Smooth muscle cell (in vitro differentiated cells): ENCODE data around the gene TM2D1. TPM values are rescaled to one million over a fixed set of nuclear protein-coding genes. Genes with fewer than 3 reads are reported as not detected.

Experiments
- DNase-seq: peaks from one replicate; lab custom pipeline; 2025; ENCODE audit not compliant: unreplicated experiment; lab: John Stamatoyannopoulos, UW
- H2AFZ ChIP-seq: fragments of 200-600 bp; sonication (generic); 2 replicates; pipeline ENCODE4 v1.6.0; 2016; ENCODE audit warnings: antibody characterized with exemption, low read depth, mild to moderate bottlenecking
- H3F3A ChIP-seq: fragments of 200-600 bp; sonication (generic); 2 replicates; pipeline ENCODE4 v1.6.0; 2017; ENCODE audit warnings: antibody characterized with exemption, low read depth
- H3K27ac ChIP-seq: fragments of 200-600 bp; sonication (generic); 2 replicates; pipeline ENCODE4 v1.5.1; 2016; ENCODE audit warnings: low read depth, mild to moderate bottlenecking
- H3K27me3 ChIP-seq: fragments of 200-600 bp; sonication (generic); 2 replicates; pipeline ENCODE4 v1.6.1; 2016; ENCODE audit warnings: low read depth, mild to moderate bottlenecking
- H3K36me3 ChIP-seq: fragments of 200-600 bp; sonication (generic); 2 replicates; pipeline ENCODE4 v1.5.1; 2016; ENCODE audit warnings: low read depth
- H3K4me1 ChIP-seq: fragments of 200-600 bp; sonication (generic); 2 replicates; pipeline ENCODE4 v1.5.1; 2016; ENCODE audit warnings: low read depth
- H3K4me2 ChIP-seq: fragments of 200-600 bp; sonication (generic); 2 replicates; pipeline ENCODE4 v1.6.0; 2016; ENCODE audit warnings: mild to moderate bottlenecking
- H3K4me3 ChIP-seq: fragments of 200-600 bp; sonication (generic); 2 replicates; pipeline ENCODE4 v1.5.1; 2016; ENCODE audit warnings: mild to moderate bottlenecking
- H3K79me2 ChIP-seq: fragments of 200-600 bp; sonication (generic); 2 replicates; pipeline ENCODE4 v1.6.0; 2016; ENCODE audit warnings: low read depth, mild to moderate bottlenecking
- H3K9ac ChIP-seq: fragments of 200-600 bp; sonication (generic); 2 replicates; pipeline ENCODE4 v1.6.0; 2016; ENCODE audit warnings: low read depth
- H3K9me3 ChIP-seq: fragments of 200-600 bp; sonication (generic); replicated peaks from 2 replicates; pipeline ENCODE4 v1.5.1; 2016; ENCODE audit warnings: low read depth
- H4K20me1 ChIP-seq: fragments of 200-600 bp; sonication (generic); 2 replicates; pipeline ENCODE4 v1.6.0; 2016; ENCODE audit warnings: low read depth
- CTCF ChIP-seq: fragments of 200-600 bp; sonication (generic); IDR thresholded peaks from 2 replicates; pipeline ENCODE4 v1.5.1; 2017; ENCODE audit warnings: borderline replicate concordance, mild to moderate bottlenecking, antibody characterized with exemption; ENCODE audit not compliant: insufficient read depth, poor library complexity, severe bottlenecking
- WGBS: methylation state at CpG from one replicate; pipeline ENCODE4 v1.1.7; 2016; ENCODE audit warnings: low lambda C conversion rate; 5-methylcytosine and 5-hydroxymethylcytosine counted together
- polyA plus RNA-seq: library from polyadenylated mRNA; unstranded; fragments of >200 nt; fragmentation: Nextera tagmentation; extraction: Ambion mirVana; gene quantifications from 2 replicates; pipeline ENCODE4 v1.2.1, GENCODE V29; 2016
- total RNA-seq: library from RNA; depleted of rRNA; stranded (reverse); fragments of >200 nt; gene quantifications from 2 replicates; pipeline ENCODE4 v1.2.3, GENCODE V29; 2014

The TM2D1 gene
- total and polyA plus RNA-seq, 2 experiments from 2014 or later, result 74.1 to 107 TPM

DNA sequence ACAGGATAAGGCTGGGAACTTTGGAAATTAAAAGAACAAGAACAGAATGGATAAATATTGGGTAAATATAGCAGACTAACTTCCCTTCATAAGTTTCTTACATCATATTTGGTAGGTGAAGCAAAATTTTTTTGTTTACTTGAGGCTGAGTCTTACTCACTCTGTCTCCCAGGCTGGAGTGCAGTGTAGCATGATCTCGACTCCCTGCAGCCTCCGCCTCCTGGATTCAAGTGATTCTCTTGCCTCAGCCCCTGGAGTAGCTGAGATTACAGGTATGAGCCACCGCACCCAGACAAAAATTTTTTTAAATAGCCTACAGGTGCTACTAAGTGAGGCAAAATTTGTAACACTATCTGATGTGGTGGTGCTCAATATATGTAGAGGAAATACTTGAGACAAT, 50.7 kb downstream of the TM2D1 start:
- Histone ChIP-seq H3K27me3 (no peaks in the 10 kb centered on the region), H3K79me2 (no peaks in the 10 kb centered on the region), H3K27ac (no peak overlapping the region), H3K4me3 (no peak overlapping the region), H3K4me1 (no peaks in the 10 kb centered on the region), H3F3A (no peaks in the 10 kb centered on the region), H4K20me1 (no peaks in the 10 kb centered on the region), H3K9ac (no peak overlapping the region), H2AFZ (no peak overlapping the region), H3K4me2 (no peak overlapping the region), H3K9me3 (no peaks in the 10 kb centered on the region), H3K36me3 (no peaks in the 10 kb centered on the region)
- WGBS, result 86% methylated on average over 3 of the region's 3 CpGs
- no peak for TF ChIP-seq CTCF
- no peak for DNase-seq

- Histone ChIP-seq H3K27ac (no peak overlapping the region), H4K20me1 (no peaks in the 10 kb centered on the region), H3K36me3 (no peaks in the 10 kb centered on the region), H3K4me1 (no peaks in the 10 kb centered on the region), H3K9ac (no peak overlapping the region), H3K9me3 (no peaks in the 10 kb centered on the region), H3K79me2 (no peaks in the 10 kb centered on the region), H3K27me3 (no peaks in the 10 kb centered on the region), H2AFZ (no peak overlapping the region), H3K4me2 (no peak overlapping the region), H3F3A (no peaks in the 10 kb centered on the region), H3K4me3 (no peak overlapping the region)
- 94% methylated on average over 4 of the region's 4 CpGs for WGBS
- TF ChIP-seq CTCF, result no peak
- DNase-seq, result no peak
Observed at GRCh38 chr1:61672376-61672775, 52.6 kb downstream of the TM2D1 start.

DNA sequence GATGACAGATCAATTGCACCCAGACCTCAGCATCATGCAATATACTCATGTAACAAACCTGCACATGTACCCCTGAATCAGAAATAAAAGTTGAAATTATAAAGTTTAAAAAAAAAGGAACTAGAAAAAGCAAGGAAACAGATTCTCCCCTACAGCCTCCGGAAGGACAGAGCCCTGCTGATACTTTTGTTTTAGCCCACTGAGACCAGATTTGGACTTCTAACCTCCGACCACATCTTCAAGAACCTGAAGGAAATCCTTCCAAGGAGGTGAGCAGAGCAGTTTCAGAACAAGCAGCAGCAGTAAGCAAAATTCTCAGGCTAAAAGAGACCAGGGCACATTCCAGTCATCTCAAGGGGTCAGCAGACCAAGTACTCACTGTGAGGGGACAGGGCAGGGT, 54.5 kb downstream of the TM2D1 start:
- no peak for DNase-seq
- Histone ChIP-seq H3K36me3 (no peaks in the 10 kb centered on the region), H3K9me3 (no peaks in the 10 kb centered on the region), H4K20me1 (no peaks in the 10 kb centered on the region), H3K9ac (no peak overlapping the region), H3K4me1 (no peaks in the 10 kb centered on the region), H3K27me3 (no peaks in the 10 kb centered on the region), H3K4me2 (no peak overlapping the region), H2AFZ (no peak overlapping the region), H3K4me3 (no peak overlapping the region), H3F3A (no peaks in the 10 kb centered on the region), H3K79me2 (no peaks in the 10 kb centered on the region), H3K27ac (no peak overlapping the region)
- 90% methylated on average over 2 of the region's 2 CpGs for WGBS
- no peak for TF ChIP-seq CTCF

- H3K9ac ChIP-seq, result no peak overlapping the region
- 95% methylated on average over 4 of the region's 4 CpGs for WGBS
- no peak overlapping the region for H3K27ac ChIP-seq
- H3K4me1 ChIP-seq, result no peaks in the 10 kb centered on the region
- H3K27me3 ChIP-seq, result no peaks in the 10 kb centered on the region
- no peaks in the 10 kb centered on the region for H4K20me1 ChIP-seq
- H3K79me2 ChIP-seq, result no peaks in the 10 kb centered on the region
- no peak overlapping the region for H2AFZ ChIP-seq
- no peaks in the 10 kb centered on the region for H3F3A ChIP-seq
- H3K4me2 ChIP-seq, result no peak overlapping the region
- no peak overlapping the region for H3K4me3 ChIP-seq
- no peak for TF ChIP-seq CTCF
- H3K36me3 ChIP-seq, result no peaks in the 10 kb centered on the region
- no peak for DNase-seq
- H3K9me3 ChIP-seq, result no peaks in the 10 kb centered on the region
Observed at GRCh38 chr1:61670016-61670415, 54.9 kb downstream of the TM2D1 start.
